ENCODE measurements around the gene LGALSL. TPM values are rescaled to one million over a fixed set of nuclear protein-coding genes. Genes with fewer than 3 reads are reported as not detected.

LGALSL gene
- total RNA-seq, 1 experiment from 2014 or later, result 13.0 TPM

- no peak overlapping the region for H3K27ac ChIP-seq
- H4K20me1 ChIP-seq (ENCODE audit: insufficient read depth), result no peaks in the 10 kb centered on the region
- no peaks in the 10 kb centered on the region for H3K27me3 ChIP-seq (ENCODE audit: insufficient read depth, low read depth)
- H3K36me3 ChIP-seq (ENCODE audit: low read depth), result no peaks in the 10 kb centered on the region
- H2AFZ ChIP-seq, result no peak overlapping the region
- no peaks in the 10 kb centered on the region for H3K79me2 ChIP-seq (ENCODE audit: low read depth)
- H3K4me3 ChIP-seq, result no peak overlapping the region
- no TSS peak for BruUV-seq (replicated peaks)
- intact Hi-C loops (cut with micrococcal nuclease; ENCODE audit: unreplicated experiment), result no loop called here
- no peaks in the 10 kb centered on the region for H3K9me3 ChIP-seq (ENCODE audit: insufficient read depth, low read depth)
- ChIA-PET POLR2A (ENCODE audit: unreplicated experiment) (no interaction called here), CTCF (interaction anchor here (0.6 kb wide), 1 partner anchor 96 kb away, joined by 3 read pairs; no protein-coding TSS in a partner anchor)
- no peak overlapping the region for H3K4me2 ChIP-seq
- no peaks in the 10 kb centered on the region for H3F3A ChIP-seq (ENCODE audit: insufficient read depth, low read depth)
- H3K9me2 ChIP-seq (ENCODE audit: insufficient read depth), result no peaks in the 10 kb centered on the region
- DNase-seq, result no peak
- H3K4me1 ChIP-seq (replicated peaks; ENCODE audit: insufficient read depth), result no peaks in the 10 kb centered on the region
- TF ChIP-seq CTCF (conservative IDR thresholded peaks at IDR 0.05) (no peak), EZH2 (IDR thresholded peaks at IDR 0.05; ENCODE audit: low read depth) (no peak)
Observed at GRCh38 chr2:64492821-64493220, 38.9 kb downstream of the LGALSL start.

GRCh38 chr2:64493788-64494187 is 39.8 kb downstream of the LGALSL start:
- intact Hi-C loops (cut with micrococcal nuclease; ENCODE audit: unreplicated experiment), result no loop called here
- Histone ChIP-seq H3K4me2 (no peak overlapping the region), H4K20me1 (ENCODE audit: insufficient read depth) (no peaks in the 10 kb centered on the region), H3K27ac (no peak overlapping the region), H3K27me3 (ENCODE audit: insufficient read depth, low read depth) (no peaks in the 10 kb centered on the region), H3K9me2 (ENCODE audit: insufficient read depth) (no peaks in the 10 kb centered on the region), H3F3A (ENCODE audit: insufficient read depth, low read depth) (no peaks in the 10 kb centered on the region), H2AFZ (no peak overlapping the region), H3K36me3 (ENCODE audit: low read depth) (no peaks in the 10 kb centered on the region), H3K4me1 (replicated peaks; ENCODE audit: insufficient read depth) (no peaks in the 10 kb centered on the region), H3K4me3 (no peak overlapping the region), H3K9me3 (ENCODE audit: insufficient read depth, low read depth) (no peaks in the 10 kb centered on the region), H3K79me2 (ENCODE audit: low read depth) (no peaks in the 10 kb centered on the region)
- ChIA-PET POLR2A (ENCODE audit: unreplicated experiment) (no interaction called here), CTCF (no interaction called here)
- DNase-seq, result no peak
- no TSS peak for BruUV-seq (replicated peaks)
- no peak for TF ChIP-seq EZH2 (IDR thresholded peaks at IDR 0.05; ENCODE audit: low read depth)
- TF ChIP-seq CTCF (conservative IDR thresholded peaks at IDR 0.05), result no peak

DNA sequence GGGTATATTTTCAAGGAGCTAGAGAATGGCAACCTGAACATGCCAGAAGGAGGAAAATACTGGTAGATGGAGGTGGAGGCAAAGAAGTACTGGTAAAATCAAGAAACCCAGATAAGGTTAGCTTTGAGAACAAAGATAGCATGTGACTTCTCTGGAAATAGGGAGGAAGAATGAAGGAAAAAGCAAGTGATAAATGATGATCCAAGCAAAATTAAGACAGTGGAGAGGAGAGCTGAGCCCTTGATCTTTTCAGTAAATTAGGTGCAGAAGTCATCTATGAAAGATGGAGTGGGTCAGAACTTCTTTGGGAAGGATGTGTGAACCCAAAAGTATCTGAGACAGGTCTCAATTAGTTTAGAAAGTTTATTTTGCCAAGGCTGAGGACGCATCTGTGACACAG is 44.5 kb downstream of the LGALSL start:
- intact Hi-C loops (cut with micrococcal nuclease; ENCODE audit: unreplicated experiment), result no loop called here

More for the DNA sequence above, 44.5 kb downstream of the LGALSL start:
- CTCF ChIA-PET, result interaction anchor here (0.6 kb wide), 1 partner anchor 24 kb away, joined by 3 read pairs; no protein-coding TSS in a partner anchor
- no peak overlapping the region for H2AFZ ChIP-seq
- no peaks in the 10 kb centered on the region for H3K79me2 ChIP-seq (ENCODE audit: low read depth)
- no peaks in the 10 kb centered on the region for H3K9me3 ChIP-seq (ENCODE audit: insufficient read depth, low read depth)
- no peak for DNase-seq
- no peak overlapping the region for H3K27ac ChIP-seq
- H3F3A ChIP-seq (ENCODE audit: insufficient read depth, low read depth), result no peaks in the 10 kb centered on the region
- no TSS peak for BruUV-seq (replicated peaks)
- H3K4me3 ChIP-seq, result no peak overlapping the region
- no peaks in the 10 kb centered on the region for H3K36me3 ChIP-seq (ENCODE audit: low read depth)
- no peaks in the 10 kb centered on the region for H4K20me1 ChIP-seq (ENCODE audit: insufficient read depth)
- POLR2A ChIA-PET (ENCODE audit: unreplicated experiment), result no interaction called here
- H3K4me2 ChIP-seq, result no peak overlapping the region
- no peaks in the 10 kb centered on the region for H3K4me1 ChIP-seq (replicated peaks; ENCODE audit: insufficient read depth)
- H3K27me3 ChIP-seq (ENCODE audit: insufficient read depth, low read depth), result no peaks in the 10 kb centered on the region
- H3K9me2 ChIP-seq (ENCODE audit: insufficient read depth), result no peaks in the 10 kb centered on the region
- no peak for TF ChIP-seq EZH2 (IDR thresholded peaks at IDR 0.05; ENCODE audit: low read depth)
- TF ChIP-seq CTCF (conservative IDR thresholded peaks at IDR 0.05), result no peak
